Tibial nerve (tissue), 4 donors: ENCODE measurements around the gene MORN1. TPM values are rescaled to one million over a fixed set of nuclear protein-coding genes. Genes with fewer than 3 reads are reported as not detected.
"Not testable (repeated sequence)": the region's sequence is repeated elsewhere in the genome, so short reads cannot be mapped to it uniquely, and the experiment has no call there.

Experiments
- DNase-seq, 2 donors: peaks; one replicate each; pipeline ENCODE4 v3.0.0-alpha.2; 2019; ENCODE audit warnings: low spot score in 2 of 2
- H3K27ac ChIP-seq, 4 donors: fragments of 200-600 bp; sonication (generic) in 3 of 4; one replicate each; pipeline ENCODE4 v1.5.1; 2017 to 2019; ENCODE audit warnings: mild to moderate bottlenecking in 1 of 4
- H3K27me3 ChIP-seq, 2 donors: fragments of 200-600 bp; sonication (generic) in 1 of 2; one replicate each; pipeline versions ENCODE4 v1.5.1 to v1.6.0; 2017 to 2019
- H3K36me3 ChIP-seq, 3 donors: fragments of 200-600 bp; sonication (generic); one replicate each; pipeline ENCODE4 v1.5.1; 2018 to 2019
- H3K4me1 ChIP-seq, 4 donors: fragments of 200-600 bp; sonication (generic) in 3 of 4; one replicate each; pipeline ENCODE4 v1.5.1; 2017 to 2019
- H3K4me3 ChIP-seq, 4 donors: fragments of 200-600 bp; sonication (generic) in 3 of 4; one replicate each; pipeline ENCODE4 v1.5.1; 2017 to 2019; ENCODE audit warnings: mild to moderate bottlenecking in 1 of 4, moderate library complexity in 1 of 4
- H3K9me3 ChIP-seq, 4 donors: fragments of 200-600 bp; sonication (generic) in 3 of 4; one replicate each; pipeline ENCODE4 v1.5.1; 2017 to 2019
- CTCF ChIP-seq, 5 experiments: fragments of 200-600 bp in 3 of 5; fragments of 450-650 bp in 2 of 5; sonication (generic) in 3 of 5; IDR thresholded peaks; one replicate each; pipeline ENCODE4 v1.5.1; 2016 to 2019; ENCODE audit warnings: antibody characterized with exemption in 5 of 5, mild to moderate bottlenecking in 3 of 5, moderate library complexity in 2 of 5
- EP300 ChIP-seq, 2 donors: sonication (generic); formaldehyde crosslinking; IDR thresholded peaks; one replicate each; pipeline ENCODE4 v1.6.1; 2017; ENCODE audit warnings: antibody characterized with exemption in 2 of 2, mild to moderate bottlenecking in 1 of 2
- POLR2A ChIP-seq, 2 donors: fragments of 450-650 bp; IDR thresholded peaks; one replicate each; pipeline ENCODE4 v1.6.1; 2017; ENCODE audit warnings: antibody characterized with exemption in 2 of 2, mild to moderate bottlenecking in 2 of 2, moderate library complexity in 2 of 2
- WGBS, 2 donors: methylation state at CpG; one replicate each; pipeline ENCODE4 v1.1.5; 2018; 5-methylcytosine and 5-hydroxymethylcytosine counted together
- total RNA-seq, 4 donors: library from RNA; depleted of rRNA; stranded (reverse); fragments of >200 nt; gene quantifications; one replicate each; pipeline ENCODE4 v1.1.0, GENCODE V29; 2016

The MORN1 gene
- total RNA-seq, 4 donors from 2014 or later, result 8.7 to 21.9 (median 16.1) TPM

GRCh38 chr1:2299131-2299627, 92.2 kb downstream of the MORN1 start:
- H3K9me3 ChIP-seq, result no peaks in the 10 kb centered on the region
- 34 to 35% methylated on average over 10 to 18 of the region's 24 CpGs for WGBS, 2 donors
- peaks cover 3 to 87% (median 54%) of the 10 kb centered on the region in 4 donors for H3K4me1 ChIP-seq
- peak overlapping the region in 3 of 4 donors; percentile 73 to 84 (median 79) for H3K27ac ChIP-seq
- peaks cover 0 to 17% (median 2%) of the 10 kb centered on the region in 3 donors for H3K36me3 ChIP-seq
- TF ChIP-seq POLR2A (IDR thresholded peaks at IDR 0.05) (no peak), EP300 (IDR thresholded peaks at IDR 0.05) (peak in 1 of 2 donors; percentile 15)
- no peaks in the 10 kb centered on the region for H3K27me3 ChIP-seq
- no peak for DNase-seq
- no peak overlapping the region for H3K4me3 ChIP-seq

GRCh38 chr1:2298685-2299084, 92.7 kb downstream of the MORN1 start:
- Histone ChIP-seq H3K4me3 (no peak overlapping the region), H3K36me3 (peaks cover 0 to 12% (median 0%) of the 10 kb centered on the region in 3 donors), H3K9me3 (no peaks in the 10 kb centered on the region), H3K4me1 (peaks cover 3 to 91% (median 59%) of the 10 kb centered on the region in 4 donors), H3K27me3 (no peaks in the 10 kb centered on the region), H3K27ac (peak overlapping the region in 3 of 4 donors; percentile 73 to 84 (median 79))
- 53 to 70% methylated on average over 12 of the region's 12 CpGs for WGBS, 2 donors
- no peak for DNase-seq
- TF ChIP-seq POLR2A (IDR thresholded peaks at IDR 0.05) (no peak), CTCF (IDR thresholded peaks at IDR 0.05) (no peak), EP300 (IDR thresholded peaks at IDR 0.05) (no peak)

- WGBS, 2 donors, result 87 to 90% methylated on average over 18 to 35 of the region's 35 CpGs
- Histone ChIP-seq H3K27ac (peak overlapping the region in 2 of 4 donors; percentile 18 to 45), H3K4me3 (no peak overlapping the region), H3K36me3 (no peaks in the 10 kb centered on the region), H3K27me3 (no peaks in the 10 kb centered on the region), H3K4me1 (peaks cover 3 to 100% (median 71%) of the 10 kb centered on the region in 4 donors), H3K9me3 (no peaks in the 10 kb centered on the region)
- DNase-seq, result no peak
- no peak for TF ChIP-seq POLR2A (IDR thresholded peaks at IDR 0.05)
- TF ChIP-seq CTCF (IDR thresholded peaks at IDR 0.05), result no peak
- TF ChIP-seq EP300 (IDR thresholded peaks at IDR 0.05), result no peak
Observed at GRCh38 chr1:2297246-2298011, 93.9 kb downstream of the MORN1 start.

GRCh38 chr1:2296614-2297013, 94.7 kb downstream of the MORN1 start:
- H3K9me3 ChIP-seq, result no peaks in the 10 kb centered on the region
- H3K4me1 ChIP-seq, result peaks cover 3 to 100% (median 74%) of the 10 kb centered on the region in 4 donors
- no peak overlapping the region for H3K4me3 ChIP-seq
- H3K27ac ChIP-seq, result peak overlapping the region in 2 of 4 donors; percentile 18 to 45
- TF ChIP-seq POLR2A (IDR thresholded peaks at IDR 0.05) (no peak), CTCF (IDR thresholded peaks at IDR 0.05) (no peak), EP300 (IDR thresholded peaks at IDR 0.05) (no peak)
- DNase-seq, result no peak
- no peaks in the 10 kb centered on the region for H3K36me3 ChIP-seq
- no peaks in the 10 kb centered on the region for H3K27me3 ChIP-seq
- 43 to 57% methylated on average over 18 of the region's 18 CpGs for WGBS, 2 donors

GRCh38 chr1:2296211-2296610, 95.1 kb downstream of the MORN1 start:
- H3K4me1 ChIP-seq, result peaks cover 3 to 100% (median 74%) of the 10 kb centered on the region in 4 donors
- not testable (repeated sequence) for DNase-seq, H3K9me3 ChIP-seq, H3K4me3 ChIP-seq, H3K27me3 ChIP-seq, H3K36me3 ChIP-seq
- 46 to 48% methylated on average over 9 of the region's 9 CpGs for WGBS, 2 donors
- H3K27ac ChIP-seq, result peak overlapping the region in 2 of 4 donors; percentile 18 to 45

- Histone ChIP-seq H3K36me3 (no peaks in the 10 kb centered on the region), H3K4me3 (no peak overlapping the region), H3K27ac (no peak overlapping the region), H3K27me3 (no peaks in the 10 kb centered on the region), H3K4me1 (peaks cover 3 to 100% (median 74%) of the 10 kb centered on the region in 4 donors), H3K9me3 (no peaks in the 10 kb centered on the region)
- no peak for TF ChIP-seq CTCF (IDR thresholded peaks at IDR 0.05)
- no peak for TF ChIP-seq POLR2A (IDR thresholded peaks at IDR 0.05)
- no peak for TF ChIP-seq EP300 (IDR thresholded peaks at IDR 0.05)
- WGBS, 2 donors, result 92 to 93% methylated on average over 13 of the region's 13 CpGs
- no peak for DNase-seq
Observed at GRCh38 chr1:2295526-2295925, 95.8 kb downstream of the MORN1 start.
